Smooth muscle cell (in vitro differentiated cells): ENCODE data around the gene MYO5B. TPM values are rescaled to one million over a fixed set of nuclear protein-coding genes. Genes with fewer than 3 reads are reported as not detected.
A peak's percentile ranks its signal among the peaks of the same experiment; 100 is the strongest.

Experiments used
- DNase-seq: peaks from one replicate; lab custom pipeline; 2025; ENCODE audit not compliant: unreplicated experiment; lab: John Stamatoyannopoulos, UW
- H2AFZ ChIP-seq: fragments of 200-600 bp; sonication (generic); 2 replicates; pipeline ENCODE4 v1.6.0; 2016; ENCODE audit warnings: antibody characterized with exemption, low read depth, mild to moderate bottlenecking
- H3F3A ChIP-seq: fragments of 200-600 bp; sonication (generic); 2 replicates; pipeline ENCODE4 v1.6.0; 2017; ENCODE audit warnings: antibody characterized with exemption, low read depth
- H3K27ac ChIP-seq: fragments of 200-600 bp; sonication (generic); 2 replicates; pipeline ENCODE4 v1.5.1; 2016; ENCODE audit warnings: low read depth, mild to moderate bottlenecking
- H3K27me3 ChIP-seq: fragments of 200-600 bp; sonication (generic); 2 replicates; pipeline ENCODE4 v1.6.1; 2016; ENCODE audit warnings: low read depth, mild to moderate bottlenecking
- H3K36me3 ChIP-seq: fragments of 200-600 bp; sonication (generic); 2 replicates; pipeline ENCODE4 v1.5.1; 2016; ENCODE audit warnings: low read depth
- H3K4me1 ChIP-seq: fragments of 200-600 bp; sonication (generic); 2 replicates; pipeline ENCODE4 v1.5.1; 2016; ENCODE audit warnings: low read depth
- H3K4me2 ChIP-seq: fragments of 200-600 bp; sonication (generic); 2 replicates; pipeline ENCODE4 v1.6.0; 2016; ENCODE audit warnings: mild to moderate bottlenecking
- H3K4me3 ChIP-seq: fragments of 200-600 bp; sonication (generic); 2 replicates; pipeline ENCODE4 v1.5.1; 2016; ENCODE audit warnings: mild to moderate bottlenecking
- H3K79me2 ChIP-seq: fragments of 200-600 bp; sonication (generic); 2 replicates; pipeline ENCODE4 v1.6.0; 2016; ENCODE audit warnings: low read depth, mild to moderate bottlenecking
- H3K9ac ChIP-seq: fragments of 200-600 bp; sonication (generic); 2 replicates; pipeline ENCODE4 v1.6.0; 2016; ENCODE audit warnings: low read depth
- H3K9me3 ChIP-seq: fragments of 200-600 bp; sonication (generic); replicated peaks from 2 replicates; pipeline ENCODE4 v1.5.1; 2016; ENCODE audit warnings: low read depth
- H4K20me1 ChIP-seq: fragments of 200-600 bp; sonication (generic); 2 replicates; pipeline ENCODE4 v1.6.0; 2016; ENCODE audit warnings: low read depth
- WGBS: methylation state at CpG from one replicate; pipeline ENCODE4 v1.1.7; 2016; ENCODE audit warnings: low lambda C conversion rate; 5-methylcytosine and 5-hydroxymethylcytosine counted together
- polyA plus RNA-seq: library from polyadenylated mRNA; unstranded; fragments of >200 nt; fragmentation: Nextera tagmentation; extraction: Ambion mirVana; gene quantifications from 2 replicates; pipeline ENCODE4 v1.2.1, GENCODE V29; 2016
- total RNA-seq: library from RNA; depleted of rRNA; stranded (reverse); fragments of >200 nt; gene quantifications from 2 replicates; pipeline ENCODE4 v1.2.3, GENCODE V29; 2014
- TF ChIP-seq, protein P1 (sequence below): fragments of 200-600 bp; sonication (generic); IDR thresholded peaks from 2 replicates; pipeline ENCODE4 v1.5.1; 2017; ENCODE audit warnings: borderline replicate concordance, mild to moderate bottlenecking, antibody characterized with exemption; ENCODE audit not compliant: insufficient read depth, poor library complexity, severe bottlenecking

The MYO5B gene
- total and polyA plus RNA-seq, 2 experiments from 2014 or later: 1.7 to 25.3 TPM

GRCh38 chr18:49833814-49834213 is 361.1 kb downstream of the MYO5B start:
- TF ChIP-seq, protein P1, sequence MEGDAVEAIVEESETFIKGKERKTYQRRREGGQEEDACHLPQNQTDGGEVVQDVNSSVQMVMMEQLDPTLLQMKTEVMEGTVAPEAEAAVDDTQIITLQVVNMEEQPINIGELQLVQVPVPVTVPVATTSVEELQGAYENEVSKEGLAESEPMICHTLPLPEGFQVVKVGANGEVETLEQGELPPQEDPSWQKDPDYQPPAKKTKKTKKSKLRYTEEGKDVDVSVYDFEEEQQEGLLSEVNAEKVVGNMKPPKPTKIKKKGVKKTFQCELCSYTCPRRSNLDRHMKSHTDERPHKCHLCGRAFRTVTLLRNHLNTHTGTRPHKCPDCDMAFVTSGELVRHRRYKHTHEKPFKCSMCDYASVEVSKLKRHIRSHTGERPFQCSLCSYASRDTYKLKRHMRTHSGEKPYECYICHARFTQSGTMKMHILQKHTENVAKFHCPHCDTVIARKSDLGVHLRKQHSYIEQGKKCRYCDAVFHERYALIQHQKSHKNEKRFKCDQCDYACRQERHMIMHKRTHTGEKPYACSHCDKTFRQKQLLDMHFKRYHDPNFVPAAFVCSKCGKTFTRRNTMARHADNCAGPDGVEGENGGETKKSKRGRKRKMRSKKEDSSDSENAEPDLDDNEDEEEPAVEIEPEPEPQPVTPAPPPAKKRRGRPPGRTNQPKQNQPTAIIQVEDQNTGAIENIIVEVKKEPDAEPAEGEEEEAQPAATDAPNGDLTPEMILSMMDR: no peak
- H3K79me2 ChIP-seq: no peaks in the 10 kb centered on the region
- H3K4me3 ChIP-seq: no peak overlapping the region
- H2AFZ ChIP-seq: no peak overlapping the region
- no peaks in the 10 kb centered on the region for H3F3A ChIP-seq
- 95% methylated on average over 4 of the region's 4 CpGs for WGBS
- DNase-seq: no peak
- H3K9me3 ChIP-seq: no peaks in the 10 kb centered on the region
- H3K9ac ChIP-seq: no peak overlapping the region
- H3K4me1 ChIP-seq: no peaks in the 10 kb centered on the region
- H3K36me3 ChIP-seq: no peaks in the 10 kb centered on the region
- H3K4me2 ChIP-seq: no peak overlapping the region
- no peaks in the 10 kb centered on the region for H4K20me1 ChIP-seq
- H3K27ac ChIP-seq: peak overlapping the region; percentile 77
- no peaks in the 10 kb centered on the region for H3K27me3 ChIP-seq

DNA sequence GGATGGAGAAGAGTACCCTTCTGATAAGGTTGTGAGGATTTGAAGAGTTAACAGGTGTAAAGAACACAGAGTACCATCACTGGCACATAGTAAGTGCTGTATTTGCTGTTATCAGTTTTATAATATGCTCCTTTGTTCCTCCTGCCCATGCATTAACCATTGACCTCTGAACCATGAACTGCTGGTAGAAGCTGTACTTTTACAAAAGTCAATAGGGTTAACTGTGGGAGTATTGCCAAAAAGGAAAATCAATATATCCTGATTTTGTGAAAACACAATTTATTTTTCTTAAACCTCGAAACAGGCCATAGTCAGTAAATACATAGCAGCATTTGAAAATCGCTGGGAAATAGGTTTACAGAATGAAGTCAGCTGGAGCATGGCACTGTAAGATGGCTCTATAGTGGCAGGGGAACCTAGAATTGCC is 362.7 kb downstream of the MYO5B start:
- Histone ChIP-seq H3F3A (no peaks in the 10 kb centered on the region), H3K9ac (no peak overlapping the region), H3K4me3 (no peak overlapping the region), H3K4me2 (no peak overlapping the region), H3K36me3 (no peaks in the 10 kb centered on the region), H3K4me1 (no peaks in the 10 kb centered on the region), H3K9me3 (no peaks in the 10 kb centered on the region), H3K79me2 (no peaks in the 10 kb centered on the region), H2AFZ (no peak overlapping the region), H3K27ac (no peak overlapping the region), H4K20me1 (no peaks in the 10 kb centered on the region), H3K27me3 (no peaks in the 10 kb centered on the region)
- DNase-seq: no peak
- WGBS: 97% methylated on average over 2 of the region's 2 CpGs
- TF ChIP-seq, protein P1: no peak

- no peak overlapping the region for H3K4me2 ChIP-seq
- H3K9ac ChIP-seq: no peak overlapping the region
- no peaks in the 10 kb centered on the region for H3K4me1 ChIP-seq
- DNase-seq: no peak
- H3K9me3 ChIP-seq: no peaks in the 10 kb centered on the region
- H3K27me3 ChIP-seq: no peaks in the 10 kb centered on the region
- WGBS: 97% methylated on average over 1 of the region's 1 CpG
- TF ChIP-seq, protein P1: no peak
- no peak overlapping the region for H3K4me3 ChIP-seq
- H3K27ac ChIP-seq: no peak overlapping the region
- H3K79me2 ChIP-seq: no peaks in the 10 kb centered on the region
- no peaks in the 10 kb centered on the region for H4K20me1 ChIP-seq
- no peaks in the 10 kb centered on the region for H3F3A ChIP-seq
- H3K36me3 ChIP-seq: peaks cover 4% of the 10 kb centered on the region
- H2AFZ ChIP-seq: no peak overlapping the region
These were observed 367.0 kb downstream of the MYO5B start for GRCh38 chr18:49827996-49828395.
